Sigmoid colon (tissue), 7 donors: ENCODE measurements around the gene GPN2. TPM values are rescaled to one million over a fixed set of nuclear protein-coding genes. Genes with fewer than 3 reads are reported as not detected.

Source experiments
- DNase-seq: peaks from one replicate; pipeline ENCODE4 v3.0.0-alpha.2; 2019
- H3K27ac ChIP-seq, 4 donors: fragments of 200-600 bp; sonication (generic); one replicate each; pipeline ENCODE4 v1.5.1; 2016 to 2019; ENCODE audit warnings: mild to moderate bottlenecking in 1 of 4
- H3K27me3 ChIP-seq, 3 donors: fragments of 200-600 bp; sonication (generic); one replicate each; pipeline ENCODE4 v1.5.1; 2019; ENCODE audit warnings: mild to moderate bottlenecking in 1 of 3
- H3K36me3 ChIP-seq, 4 donors: fragments of 200-600 bp; sonication (generic); one replicate each; pipeline ENCODE4 v1.5.1; 2016 to 2019
- H3K4me1 ChIP-seq, 4 donors: fragments of 200-600 bp; sonication (generic); one replicate each; pipeline ENCODE4 v1.5.1; 2017 to 2019
- H3K4me3 ChIP-seq, 4 donors: fragments of 200-600 bp; sonication (generic); one replicate each; pipeline ENCODE4 v1.5.1; 2017 to 2019; ENCODE audit warnings: mild to moderate bottlenecking in 2 of 4, moderate library complexity in 1 of 4
- H3K9me3 ChIP-seq, 4 donors: fragments of 200-600 bp in 3 of 4; sonication (generic) in 3 of 4; one replicate each; pipeline versions ENCODE4 v1.5.1 to v1.6.1; 2013 to 2019
- EP300 ChIP-seq, 4 donors: sonication (generic); formaldehyde crosslinking; IDR thresholded peaks; one replicate each; pipeline ENCODE4 v1.6.1; 2017; ENCODE audit warnings: antibody characterized with exemption in 4 of 4
- POLR2A ChIP-seq, 2 donors: fragments of 450-650 bp; IDR thresholded peaks; one replicate each; pipeline ENCODE4 v1.6.1; 2016; ENCODE audit warnings: antibody characterized with exemption in 2 of 2, mild to moderate bottlenecking in 2 of 2, moderate library complexity in 2 of 2
- POLR2AphosphoS5 ChIP-seq, 4 donors: sonication (generic); formaldehyde crosslinking; IDR thresholded peaks; one replicate each; pipeline ENCODE4 v1.6.1; 2017; ENCODE audit warnings: antibody characterized with exemption in 4 of 4
- WGBS, 2 donors: extraction: QIAGEN DNeasy Blood & Tissue Kit; methylation state at CpG; one replicate each; pipeline ENCODE4 v1.1.7; 2013; 5-methylcytosine and 5-hydroxymethylcytosine counted together
- intact Hi-C: fragments of 100-400 bp; cut with DNase I; formaldehyde crosslinking; loops from one replicate; pipeline ENCODE4 v1.15.1; 2023
- polyA plus RNA-seq, 3 donors: library from polyadenylated mRNA; stranded (reverse); fragments of 200-250 nt; gene quantifications; one replicate each; pipeline ENCODE4 v1.2.3, GENCODE V29; 2013
- total RNA-seq, 4 donors: library from RNA; depleted of rRNA; stranded (reverse); fragments of >200 nt; gene quantifications; one replicate each; pipeline ENCODE4 v1.1.0, GENCODE V29; 2016
- TF ChIP-seq, protein P1 (sequence below), 4 experiments: fragments of 450-650 bp in 3 of 4; fragments of 200-600 bp in 1 of 4; IDR thresholded peaks; one replicate each; pipeline ENCODE4 v1.5.1; 2016 to 2019; ENCODE audit warnings: antibody characterized with exemption in 4 of 4, mild to moderate bottlenecking in 3 of 4, moderate library complexity in 2 of 4
- donor health status: healthy with polysubstance abuse.
- donor health status: Bipolar disorder and iron deficiency.
- donor health status: healthy.

Gene GPN2
- total and polyA plus RNA-seq, 7 donors, result 7.4 to 18.6 (median 11.0) TPM

DNA sequence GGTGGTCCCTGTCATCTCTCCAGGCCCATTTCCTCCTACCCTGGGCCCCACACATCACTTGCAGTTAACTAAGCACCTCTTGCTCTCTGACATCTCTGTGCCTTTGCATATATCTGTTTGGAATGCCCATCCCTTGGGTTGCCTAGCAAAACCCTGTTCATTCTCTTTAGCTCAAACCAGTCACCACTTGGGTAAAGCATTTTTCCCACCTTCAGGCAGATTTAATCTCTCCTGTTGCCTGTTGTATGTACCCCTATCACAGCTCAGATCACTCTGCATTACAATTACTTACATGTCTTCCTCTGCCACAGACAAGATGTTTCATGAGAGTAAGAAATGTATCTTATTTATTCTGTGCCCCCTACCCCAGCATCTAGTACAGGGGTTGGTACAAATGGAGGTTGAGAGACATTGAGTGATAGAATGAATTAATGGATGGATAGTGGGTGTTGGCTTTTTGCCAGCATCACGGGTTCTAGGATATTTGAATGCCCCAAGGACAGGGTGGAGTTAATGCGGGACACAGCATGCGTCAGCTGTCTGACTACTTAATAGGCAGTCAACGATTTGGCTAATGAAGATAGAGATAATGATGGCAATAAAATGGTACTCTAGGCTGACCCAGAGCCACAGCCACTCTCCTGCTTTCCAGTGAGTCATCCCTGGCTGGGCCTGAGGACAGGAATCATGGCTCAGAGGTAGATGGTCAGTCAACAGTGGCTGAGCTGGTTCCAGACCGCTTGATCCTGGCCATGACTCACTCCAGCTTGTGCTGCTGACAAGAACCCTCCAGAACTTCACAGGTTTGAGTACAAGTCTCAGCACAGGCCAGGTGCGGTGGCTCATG, 17.2 kb upstream of the GPN2 start:
- no peak for DNase-seq
- WGBS, 2 donors, result 66 to 72% methylated on average over 6 of the region's 6 CpGs
- H3K27ac ChIP-seq, result no peak overlapping the region

DNA sequence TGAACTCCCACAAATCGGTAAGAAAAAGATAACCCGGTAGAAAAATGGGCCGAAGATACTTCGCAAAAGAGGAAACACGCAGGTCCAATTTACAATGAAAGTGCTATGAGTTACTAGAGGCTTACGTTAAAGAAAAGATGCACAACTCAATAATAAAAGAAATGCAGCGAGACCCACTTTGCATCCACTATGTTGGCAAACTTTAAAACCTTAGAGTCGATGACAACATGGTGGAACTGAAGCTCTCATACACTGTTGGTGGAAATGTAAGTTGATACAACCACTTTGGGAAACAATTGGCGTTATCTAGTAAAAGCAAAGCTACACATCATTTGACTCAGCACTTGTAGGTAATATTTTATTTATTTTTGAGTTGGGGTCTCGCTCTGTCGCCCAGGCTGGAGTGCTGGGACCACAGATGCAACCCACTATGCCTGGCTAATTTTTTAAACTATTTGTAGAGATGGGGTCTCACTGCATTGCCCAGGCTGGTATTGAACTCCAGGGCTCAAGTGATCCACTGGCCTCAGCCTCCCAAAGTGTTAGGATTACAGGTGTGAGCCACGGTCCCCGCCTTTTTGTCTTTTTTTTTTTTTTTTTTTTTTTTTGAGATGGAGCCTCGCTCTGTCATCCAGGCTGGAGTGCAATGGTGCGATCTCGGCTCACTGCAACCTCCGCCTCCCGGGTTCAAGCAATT, 10.9 kb upstream of the GPN2 start:
- H3K4me1 ChIP-seq, result peaks cover 0 to 21% (median 13%) of the 10 kb centered on the region in 4 donors
- H3K9me3 ChIP-seq, result no peaks in the 10 kb centered on the region
- peak overlapping the region; percentile 84 to 94 (median 88) for H3K4me3 ChIP-seq
- 65 to 72% methylated on average over 18 of the region's 18 CpGs for WGBS, 2 donors
- no peaks in the 10 kb centered on the region for H3K27me3 ChIP-seq
- peak overlapping the region; percentile 79 to 84 (median 82) for H3K27ac ChIP-seq
- H3K36me3 ChIP-seq, result peaks cover 0 to 22% (median 5%) of the 10 kb centered on the region in 4 donors
- TF ChIP-seq POLR2A (IDR thresholded peaks at IDR 0.05) (no peak), POLR2AphosphoS5 (IDR thresholded peaks at IDR 0.05) (no peak), EP300 (IDR thresholded peaks at IDR 0.05) (no peak)
- TF ChIP-seq, protein P1, sequence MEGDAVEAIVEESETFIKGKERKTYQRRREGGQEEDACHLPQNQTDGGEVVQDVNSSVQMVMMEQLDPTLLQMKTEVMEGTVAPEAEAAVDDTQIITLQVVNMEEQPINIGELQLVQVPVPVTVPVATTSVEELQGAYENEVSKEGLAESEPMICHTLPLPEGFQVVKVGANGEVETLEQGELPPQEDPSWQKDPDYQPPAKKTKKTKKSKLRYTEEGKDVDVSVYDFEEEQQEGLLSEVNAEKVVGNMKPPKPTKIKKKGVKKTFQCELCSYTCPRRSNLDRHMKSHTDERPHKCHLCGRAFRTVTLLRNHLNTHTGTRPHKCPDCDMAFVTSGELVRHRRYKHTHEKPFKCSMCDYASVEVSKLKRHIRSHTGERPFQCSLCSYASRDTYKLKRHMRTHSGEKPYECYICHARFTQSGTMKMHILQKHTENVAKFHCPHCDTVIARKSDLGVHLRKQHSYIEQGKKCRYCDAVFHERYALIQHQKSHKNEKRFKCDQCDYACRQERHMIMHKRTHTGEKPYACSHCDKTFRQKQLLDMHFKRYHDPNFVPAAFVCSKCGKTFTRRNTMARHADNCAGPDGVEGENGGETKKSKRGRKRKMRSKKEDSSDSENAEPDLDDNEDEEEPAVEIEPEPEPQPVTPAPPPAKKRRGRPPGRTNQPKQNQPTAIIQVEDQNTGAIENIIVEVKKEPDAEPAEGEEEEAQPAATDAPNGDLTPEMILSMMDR (IDR thresholded peaks at IDR 0.05), result no peak
- no peak for DNase-seq
- intact Hi-C loops, result no loop called here

More for the DNA sequence above, 17.2 kb upstream of the GPN2 start:
- H3K9me3 ChIP-seq, result no peaks in the 10 kb centered on the region
- intact Hi-C loops, result no loop called here
- TF ChIP-seq POLR2A (IDR thresholded peaks at IDR 0.05) (no peak), POLR2AphosphoS5 (IDR thresholded peaks at IDR 0.05) (no peak), EP300 (IDR thresholded peaks at IDR 0.05) (no peak)
- TF ChIP-seq, protein P1 (IDR thresholded peaks at IDR 0.05), result no peak
- H3K4me1 ChIP-seq, result no peaks in the 10 kb centered on the region
- no peaks in the 10 kb centered on the region for H3K36me3 ChIP-seq
- H3K27me3 ChIP-seq, result no peaks in the 10 kb centered on the region
- H3K4me3 ChIP-seq, result no peak overlapping the region

DNA sequence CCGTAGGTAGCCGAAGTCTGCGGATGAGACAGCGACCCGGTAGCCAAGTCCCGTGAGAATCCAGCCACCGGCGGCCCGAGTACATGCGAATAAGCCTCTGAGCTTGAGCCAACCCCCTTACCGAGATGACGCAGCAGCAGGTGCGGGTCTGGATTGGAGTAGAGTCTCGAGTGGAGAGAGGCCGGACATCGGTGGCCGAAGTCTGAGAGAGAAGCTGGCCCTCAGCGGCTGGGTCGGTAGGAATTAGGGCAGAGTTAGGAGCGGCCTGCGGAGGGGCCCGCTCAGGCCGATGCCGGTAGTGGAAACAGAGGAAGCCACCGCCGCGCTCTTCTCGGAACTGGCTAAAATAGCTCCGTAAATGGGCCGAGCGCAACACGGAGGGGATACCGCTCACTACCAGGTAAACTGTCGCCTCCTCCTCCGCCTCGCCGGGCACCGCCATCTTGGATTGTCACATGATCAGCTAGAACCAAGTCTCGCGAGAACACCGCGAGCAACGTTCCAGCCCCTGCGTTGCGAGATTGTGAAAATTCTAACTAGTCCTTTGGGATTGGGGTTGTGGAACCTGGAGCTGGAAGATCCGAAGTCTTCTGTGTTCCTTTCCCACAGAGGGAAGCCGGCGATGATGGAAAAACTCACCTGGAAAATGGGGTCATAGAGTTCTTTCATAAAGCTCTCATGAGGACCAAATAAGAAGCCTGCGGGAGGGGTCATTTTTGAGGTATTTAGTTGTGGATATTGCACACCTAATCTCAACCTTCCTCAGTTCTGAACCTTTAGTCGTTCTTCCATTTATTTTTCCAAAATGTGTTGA, 10.1 kb upstream of the GPN2 start, which contains the start of gene GPATCH3:
GPATCH3 (minus strand) TSS at position 467 of the 814 bp plus-strand sequence; CDS start at position 442, 25 bp downstream.
- H3K9me3 ChIP-seq, result no peaks in the 10 kb centered on the region
- H3K4me3 ChIP-seq, result peak within 1 kb of the TSS; percentile 84 to 94 (median 88)
- peaks cover 0 to 30% (median 6%) of the 10 kb centered on the region in 4 donors for H3K36me3 ChIP-seq
- intact Hi-C loops, result no loop called here
- peaks cover 0 to 21% (median 13%) of the 10 kb centered on the region in 4 donors for H3K4me1 ChIP-seq
- no peaks in the 10 kb centered on the region for H3K27me3 ChIP-seq
- WGBS, 2 donors, result 0% methylated on average over 50 of the region's 50 CpGs
- peak; percentile 97 for DNase-seq
- no peak for TF ChIP-seq EP300 (IDR thresholded peaks at IDR 0.05)
- peak; percentile 48 to 81 (median 79) for TF ChIP-seq POLR2AphosphoS5 (IDR thresholded peaks at IDR 0.05)
- peak; percentile 23 to 27 for TF ChIP-seq POLR2A (IDR thresholded peaks at IDR 0.05)
- H3K27ac ChIP-seq, result peak within 1 kb of the TSS; percentile 79 to 84 (median 82)

DNA sequence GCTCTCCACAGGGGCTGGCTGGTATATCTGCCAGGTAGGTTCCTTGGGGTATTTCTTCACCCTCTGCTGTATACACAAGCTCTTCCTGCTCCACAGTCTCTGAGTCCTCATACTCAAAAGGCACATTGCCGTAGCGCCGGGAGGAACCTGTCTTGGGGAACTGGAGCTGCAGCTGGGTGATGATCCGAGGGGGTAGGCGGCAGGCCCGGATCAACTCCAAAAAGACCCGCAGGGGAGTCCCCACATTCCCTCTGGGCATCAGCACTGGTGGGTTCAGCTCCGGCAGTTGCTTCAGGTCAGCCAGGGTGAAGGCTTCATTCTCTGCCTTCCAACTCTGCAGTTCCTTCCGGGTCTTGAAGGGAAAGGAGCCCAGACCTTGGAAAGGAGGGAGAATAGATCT, 7.3 kb upstream of the GPN2 start:
- Histone ChIP-seq H3K27ac (no peak overlapping the region), H3K27me3 (no peaks in the 10 kb centered on the region), H3K36me3 (peaks cover 4 to 58% (median 30%) of the 10 kb centered on the region in 4 donors), H3K4me3 (no peak overlapping the region), H3K9me3 (no peaks in the 10 kb centered on the region), H3K4me1 (peaks cover 0 to 21% (median 13%) of the 10 kb centered on the region in 4 donors)
- TF ChIP-seq POLR2AphosphoS5 (IDR thresholded peaks at IDR 0.05), result no peak
- 94 to 96% methylated on average over 9 of the region's 9 CpGs for WGBS, 2 donors
- intact Hi-C loops, result no loop called here
- DNase-seq, result no peak

DNA sequence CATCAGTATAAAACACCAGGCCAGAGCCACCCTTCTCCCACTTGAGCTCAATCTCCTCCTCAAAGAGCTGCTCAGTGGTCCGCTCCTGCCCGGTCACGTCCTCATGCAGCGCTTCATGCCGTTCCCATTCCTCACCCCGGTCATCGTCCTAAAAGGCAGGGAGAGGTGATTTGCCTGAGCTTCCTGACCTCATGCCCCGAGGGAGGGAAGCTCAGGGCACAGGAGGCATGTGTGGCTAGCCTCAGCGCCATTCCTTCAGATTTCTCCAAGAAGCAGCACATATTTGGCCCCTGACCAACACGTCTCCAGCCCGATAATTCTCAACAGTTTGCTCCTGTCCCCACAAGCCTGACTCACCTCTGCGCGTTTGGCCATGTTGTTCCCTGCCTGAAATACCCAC, 4.2 kb upstream of the GPN2 start:
- WGBS, 2 donors, result 96 to 97% methylated on average over 13 of the region's 13 CpGs
- no peaks in the 10 kb centered on the region for H3K27me3 ChIP-seq
- intact Hi-C loops, result no loop called here
- DNase-seq, result no peak
- H3K36me3 ChIP-seq, result peaks cover 4 to 68% (median 31%) of the 10 kb centered on the region in 4 donors
- no peaks in the 10 kb centered on the region for H3K9me3 ChIP-seq
- no peak overlapping the region for H3K27ac ChIP-seq
- no peak overlapping the region for H3K4me3 ChIP-seq
- TF ChIP-seq POLR2A (IDR thresholded peaks at IDR 0.05) (no peak), POLR2AphosphoS5 (IDR thresholded peaks at IDR 0.05) (no peak), EP300 (IDR thresholded peaks at IDR 0.05) (no peak)
- TF ChIP-seq, protein P1 (IDR thresholded peaks at IDR 0.05), result no peak
- H3K4me1 ChIP-seq, result peaks cover 0 to 20% (median 17%) of the 10 kb centered on the region in 4 donors
